Pons (tissue), 1 donor: ENCODE measurements around the gene SAV1.
"Not testable (repeated sequence)": the region's sequence is repeated elsewhere in the genome, so short reads cannot be mapped to it uniquely, and the experiment has no call there.

Experiments used
- DNase-seq: peaks from one replicate; pipeline ENCODE4 v3.0.0-alpha.2; 2016; ENCODE audit warnings: low spot score

Gene SAV1

GRCh38 chr14:50665300-50665699 is 2.8 kb downstream of the SAV1 start:
- DNase-seq, result not testable (repeated sequence)

DNA sequence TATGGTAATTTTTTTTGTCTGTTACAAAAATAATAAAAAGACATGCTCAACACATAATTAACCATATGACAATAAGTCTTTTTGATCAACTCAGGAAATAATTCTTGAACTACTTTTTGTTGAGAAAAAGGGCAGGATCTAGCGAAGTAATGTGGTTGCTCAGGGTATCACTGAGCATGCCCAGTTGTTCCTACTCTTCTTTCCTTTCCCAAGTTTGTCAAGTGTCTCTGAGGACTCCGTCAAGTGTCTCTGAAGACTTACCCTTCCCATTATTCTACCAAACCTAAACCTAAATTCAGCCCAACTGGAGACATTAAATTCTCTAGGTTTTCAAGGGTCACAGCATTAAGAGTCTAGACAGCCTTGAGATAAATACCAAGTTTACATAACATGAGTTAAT is 3.5 kb downstream of the SAV1 start:
- not testable (repeated sequence) for DNase-seq

GRCh38 chr14:50659327-50659974 is 8.7 kb downstream of the SAV1 start:
- DNase-seq, result no peak

GRCh38 chr14:50658203-50658602 is 9.9 kb downstream of the SAV1 start:
- DNase-seq, result no peak

DNA sequence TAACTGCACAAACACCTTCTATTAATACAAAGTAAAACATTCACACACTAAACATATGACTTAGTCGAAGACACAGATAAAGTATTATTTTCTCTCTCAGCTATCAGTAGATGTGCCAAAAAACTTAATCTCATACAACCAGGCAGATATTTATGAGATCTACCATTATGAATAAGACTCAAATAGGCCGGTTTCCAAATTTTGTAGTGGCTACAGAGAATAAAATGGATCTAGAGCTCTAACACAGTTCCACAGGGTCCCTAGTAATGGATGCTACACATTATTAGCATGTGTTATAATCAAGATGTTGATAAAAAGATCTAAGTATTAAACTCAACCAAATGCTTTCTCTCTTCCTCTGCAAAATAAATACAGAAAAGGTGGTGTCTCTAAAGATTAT is 10.4 kb downstream of the SAV1 start:
- DNase-seq, result no peak

- no peak for DNase-seq
Measured at GRCh38 chr14:50656776-50657175, 11.3 kb downstream of the SAV1 start.

DNA sequence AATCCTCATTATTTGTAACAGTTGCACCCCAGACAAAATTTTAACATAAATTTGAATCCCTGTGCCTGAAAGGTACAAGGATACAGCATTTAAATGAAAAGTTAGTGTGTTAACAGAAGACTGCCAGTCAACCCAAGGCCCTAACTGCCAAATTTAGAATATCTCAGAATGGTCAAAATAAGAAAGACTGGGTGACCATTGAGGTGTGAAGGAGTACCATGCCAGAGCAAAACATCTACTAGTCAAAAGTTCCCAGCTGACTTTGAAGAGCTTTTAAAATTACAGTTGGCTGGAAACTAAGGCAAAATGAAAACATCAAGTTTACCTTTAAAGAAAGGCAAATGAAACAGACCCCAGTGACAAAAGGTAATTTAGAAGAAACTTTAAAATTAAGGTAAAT is 18.4 kb downstream of the SAV1 start:
- no peak for DNase-seq

- DNase-seq, result no peak
Measured at GRCh38 chr14:50647753-50648152, 20.4 kb downstream of the SAV1 start.

- DNase-seq, result no peak
Measured at GRCh38 chr14:50647282-50647681, 20.8 kb downstream of the SAV1 start.

DNA sequence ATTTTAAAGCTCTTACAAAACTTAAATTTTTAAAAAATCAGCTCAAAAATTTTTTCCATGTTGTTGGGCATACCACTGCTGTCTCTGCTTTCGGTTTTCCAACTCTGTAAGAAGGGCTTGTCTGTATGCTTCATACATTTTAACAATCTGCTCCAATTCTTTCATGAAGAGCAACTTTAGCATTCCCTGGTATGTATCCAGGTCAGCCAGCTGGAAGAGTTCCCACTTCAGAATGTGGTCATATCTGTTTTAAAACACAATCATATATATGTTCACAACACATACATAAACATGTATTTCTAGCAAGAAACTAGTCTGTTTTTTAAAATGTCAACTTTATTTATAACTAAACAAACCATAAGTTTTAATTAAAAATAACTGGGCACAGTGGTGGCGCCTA is 33.0 kb downstream of the SAV1 start:
- no peak for DNase-seq

DNA sequence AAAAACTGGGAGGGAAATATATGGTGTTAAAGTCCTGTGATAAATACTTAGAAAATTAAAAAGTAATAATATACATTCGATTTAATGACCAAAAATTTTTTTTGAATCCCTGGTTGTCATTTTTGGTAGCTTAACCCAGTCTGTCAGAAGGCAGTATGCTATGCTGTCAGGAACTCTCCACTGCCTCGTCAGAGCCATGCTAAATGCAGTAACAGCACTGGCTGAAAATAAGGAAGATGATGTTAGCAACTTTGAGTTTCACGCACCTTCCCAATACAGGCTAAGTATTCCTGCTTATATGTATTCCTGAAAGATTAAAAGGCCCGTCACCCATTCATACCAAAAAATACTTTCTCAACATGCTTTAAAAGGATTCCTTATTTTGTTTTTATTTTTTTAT is 34.2 kb downstream of the SAV1 start:
- no peak for DNase-seq

DNA sequence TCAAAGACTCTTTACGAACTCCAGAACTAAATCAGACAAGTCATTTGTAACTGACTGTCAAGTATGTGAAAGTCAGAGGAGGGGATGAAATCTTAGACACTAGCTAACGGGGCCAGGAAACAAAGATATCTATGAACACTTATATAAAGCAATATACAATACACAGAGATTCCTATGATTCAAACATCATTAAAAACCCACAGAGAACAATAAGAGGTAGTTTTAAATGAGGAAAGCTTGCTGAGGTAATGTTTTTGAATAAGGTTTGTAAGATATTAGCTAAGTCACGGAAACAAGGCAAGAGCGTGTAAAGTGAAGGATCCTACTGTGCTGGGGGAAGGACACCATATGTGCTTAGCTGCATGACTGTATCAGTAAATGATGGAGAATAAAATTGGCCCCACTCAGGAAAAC is 36.7 kb downstream of the SAV1 start:
- DNase-seq, result no peak

GRCh38 chr14:50624947-50625346 is 43.2 kb downstream of the SAV1 start:
- DNase-seq, result not testable (repeated sequence)

- DNase-seq, result no peak
Measured at GRCh38 chr14:50624447-50624846, 43.7 kb downstream of the SAV1 start.

- no peak for DNase-seq
Measured at GRCh38 chr14:50622978-50623377, 45.1 kb downstream of the SAV1 start.

GRCh38 chr14:50620341-50620740 is 47.8 kb downstream of the SAV1 start:
- peak; percentile 56 for DNase-seq

- DNase-seq, result peak; percentile 86
Measured at GRCh38 chr14:50619569-50620141, 48.5 kb downstream of the SAV1 start.

DNA sequence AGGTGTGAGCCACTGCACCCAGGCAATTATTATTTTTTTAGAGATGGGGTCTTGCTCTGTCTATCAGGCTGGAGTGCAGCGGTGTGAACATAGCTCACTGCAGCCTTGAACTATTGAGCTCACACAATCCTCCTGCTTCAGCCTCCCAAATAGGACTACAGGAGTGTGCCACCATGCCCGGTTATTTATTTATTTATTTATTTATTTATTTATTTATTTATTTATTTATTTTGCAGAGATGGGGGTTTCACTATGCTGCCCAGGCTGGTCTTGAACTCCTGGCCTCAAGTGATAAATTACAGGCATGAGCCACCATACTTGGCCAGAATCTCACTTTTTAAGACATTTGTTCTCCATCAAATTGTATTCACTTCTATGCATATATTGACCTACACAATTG is 51.8 kb downstream of the SAV1 start:
- no peak for DNase-seq

DNA sequence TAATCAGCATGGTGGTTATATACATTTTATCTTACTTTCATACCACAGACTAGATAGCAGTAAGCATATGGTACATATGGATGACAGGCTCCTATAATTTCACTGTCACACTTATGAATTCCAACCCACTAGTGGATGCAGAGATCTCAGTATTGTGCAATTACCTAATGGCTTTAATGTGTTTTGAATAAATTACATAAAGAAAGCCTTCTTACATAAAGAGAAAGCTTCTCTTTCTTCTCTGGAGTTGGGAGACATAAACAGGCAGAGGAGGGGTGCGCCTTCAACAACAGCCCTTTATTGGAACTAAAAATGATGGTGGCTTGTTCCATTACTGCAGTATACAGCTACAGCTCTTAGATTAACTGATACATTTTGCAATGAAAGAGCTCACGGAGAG is 52.6 kb downstream of the SAV1 start:
- DNase-seq, result peak; percentile 95

DNA sequence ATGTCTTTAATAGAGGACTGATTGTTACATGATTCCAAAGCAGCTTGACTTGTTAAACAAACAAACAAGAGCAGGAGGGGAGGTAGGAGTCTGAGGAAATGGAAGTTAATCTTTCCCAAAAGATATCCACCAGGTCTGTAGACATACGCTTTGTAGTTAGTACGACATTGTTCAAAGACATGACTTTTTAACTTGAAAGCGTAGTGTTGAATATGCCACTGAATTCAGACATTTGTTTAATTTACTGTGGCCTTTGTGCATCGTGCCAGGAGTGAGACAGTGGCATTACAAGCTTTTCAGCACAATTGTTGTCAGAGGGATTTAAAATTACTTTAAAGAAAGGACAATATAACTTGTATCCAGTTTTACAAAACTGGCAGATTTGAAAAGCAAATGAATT is 53.0 kb downstream of the SAV1 start:
- peak; percentile 91 for DNase-seq

DNA sequence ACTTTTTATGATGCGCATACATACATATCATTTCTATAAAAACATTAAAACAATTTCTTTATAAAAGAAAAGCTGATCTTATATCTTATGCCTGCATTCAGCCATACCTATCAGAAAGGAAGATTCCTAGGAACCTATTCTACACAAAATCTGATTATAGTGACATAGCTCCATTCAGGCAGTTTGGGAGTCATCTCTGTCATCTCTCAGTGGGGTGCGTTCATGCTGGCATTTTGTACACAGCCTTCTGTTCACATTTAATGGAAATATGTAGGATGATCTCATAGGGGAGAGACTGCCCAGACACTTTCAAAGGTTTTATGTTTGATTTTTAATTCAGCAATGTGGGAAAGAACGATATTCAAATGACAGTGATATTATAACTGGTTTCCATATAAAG is 55.3 kb downstream of the SAV1 start:
- DNase-seq, result no peak

DNA sequence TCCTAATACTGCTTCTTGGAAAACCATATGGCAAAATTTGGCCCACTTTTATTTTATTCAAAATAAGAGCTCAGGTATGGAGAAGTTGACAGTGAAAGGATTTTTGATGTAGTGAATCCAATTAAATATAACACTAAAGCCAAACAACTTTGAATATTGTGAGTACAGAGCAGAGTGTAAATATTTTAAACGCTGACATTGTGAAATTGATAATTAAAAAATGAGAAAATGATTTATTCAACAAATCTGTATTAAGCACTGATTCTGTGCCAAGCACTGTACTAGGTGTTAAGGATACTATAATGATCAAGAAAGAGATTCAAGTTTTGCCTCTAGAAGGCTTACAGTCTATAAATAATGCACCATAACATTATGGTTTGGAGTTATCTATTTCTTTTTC is 57.6 kb downstream of the SAV1 start:
- no peak for DNase-seq

DNA sequence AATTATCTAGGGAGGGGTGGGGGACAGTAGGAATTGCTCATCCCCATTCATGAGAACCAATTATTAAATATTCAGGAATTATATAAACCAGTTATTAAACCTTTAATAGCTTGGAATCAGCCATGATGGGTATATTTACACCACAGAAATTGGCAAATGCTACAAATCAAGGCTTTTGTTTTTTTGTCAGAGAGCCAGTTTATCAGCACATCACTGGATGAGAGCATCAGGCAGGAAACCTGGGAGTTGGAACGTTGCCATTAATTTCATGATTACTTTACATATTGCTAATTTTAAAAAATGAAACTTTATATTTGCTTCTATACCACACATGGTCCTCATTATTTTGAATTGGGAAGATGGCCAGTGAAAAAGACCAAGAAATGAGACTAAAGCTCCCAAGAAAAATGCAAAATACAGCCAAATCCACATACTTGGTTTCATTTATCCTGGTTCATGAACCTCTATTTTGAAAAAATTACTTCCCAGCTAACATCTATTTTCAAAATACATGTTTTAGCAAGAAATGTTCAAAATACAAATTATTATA is 59.7 kb downstream of the SAV1 start:
- DNase-seq, result no peak

DNA sequence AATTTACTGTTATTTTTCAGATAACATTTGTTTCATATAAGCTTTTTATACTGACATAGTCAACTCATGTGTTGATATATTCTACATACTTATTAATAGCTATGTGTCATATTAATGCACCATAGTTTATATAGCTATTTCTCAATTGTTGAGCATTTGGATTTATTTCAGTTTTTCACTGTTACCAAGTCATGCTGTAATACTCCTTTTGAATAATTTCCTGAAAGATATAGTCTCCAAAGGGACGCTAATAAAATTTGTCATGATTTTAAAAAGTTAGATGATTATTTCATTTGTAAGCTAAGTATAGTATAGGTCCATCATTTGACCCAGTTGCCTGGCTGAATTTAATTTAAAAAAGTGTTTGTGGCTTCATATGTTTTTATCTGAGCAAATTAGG is 60.3 kb downstream of the SAV1 start:
- no peak for DNase-seq
